Caco-2 (cell line): Measurements from ENCODE around the gene FBXL3. TPM values are rescaled to one million over a fixed set of nuclear protein-coding genes. Genes with fewer than 3 reads are reported as not detected.
A peak's percentile ranks its signal among the peaks of the same experiment; 100 is the strongest.
"Not testable (repeated sequence)": the region's sequence is repeated elsewhere in the genome, so short reads cannot be mapped to it uniquely, and the experiment has no call there.

Experiments
- BruUV-seq: library from RNA; stranded (reverse); fragments of 400-500 nt; replicated peaks from 2 replicates; lab custom pipeline; 2021; lab: Mats Ljungman, UMichigan
- CTCF ChIA-PET: fragments of 300-600 bp; sonication (Branson Sonifier 250); formaldehyde crosslinking; loops from one replicate; lab custom pipeline; 2022; ENCODE audit warnings: antibody characterized with exemption; lab: Charles Lee
- POLR2A ChIA-PET: fragments of 300-600 bp; sonication (Branson Sonifier 250); formaldehyde crosslinking; loops from one replicate; lab custom pipeline; 2022; ENCODE audit warnings: antibody characterized with exemption; lab: Charles Lee
- DNase-seq, 2 experiments: peaks; one replicate each; pipeline versions ENCODE4 v3.0.0 to v3.0.0-alpha.2; 2020 to 2022
- H3K27me3 ChIP-seq: replicated peaks from 2 replicates; pipeline ENCODE4 v1.6.0; 2011; ENCODE audit warnings: low read length; ENCODE audit not compliant: control insufficient read depth, insufficient read depth
- H3K36me3 ChIP-seq: 2 replicates; pipeline ENCODE4 v1.5.1; 2011; ENCODE audit warnings: low read length; ENCODE audit not compliant: control insufficient read depth, insufficient read depth
- H3K4me1 ChIP-seq: fragments of 250-450 bp; sonication (Bioruptor Pico); 2 replicates; pipeline ENCODE4 v1.5.1; 2020; ENCODE audit warnings: mild to moderate bottlenecking
- H3K4me3 ChIP-seq: 2 replicates; pipeline ENCODE4 v1.5.1; 2011; ENCODE audit warnings: low read depth, mild to moderate bottlenecking, control low read depth, low read length
- H3K9me3 ChIP-seq: fragments of 250-450 bp; sonication (Bioruptor Pico); 2 replicates; pipeline ENCODE4 v1.5.1; 2020; ENCODE audit warnings: mild to moderate bottlenecking, moderate library complexity
- H3K27ac Mint-ChIP-seq: one replicate; pipeline ENCODE4 v1.8.0; 2022; ENCODE audit warnings: mixed read lengths; ENCODE audit not compliant: unreplicated experiment
- H3K27me3 Mint-ChIP-seq: one replicate; pipeline ENCODE4 v1.8.0; 2022; ENCODE audit warnings: mixed read lengths; ENCODE audit not compliant: insufficient read depth, unreplicated experiment
- H3K36me3 Mint-ChIP-seq: one replicate; pipeline ENCODE4 v1.8.0; 2022; ENCODE audit warnings: mild to moderate bottlenecking, mixed read lengths; ENCODE audit not compliant: insufficient read depth, unreplicated experiment
- H3K4me1 Mint-ChIP-seq: one replicate; pipeline ENCODE4 v1.8.0; 2022; ENCODE audit warnings: low read depth, mixed read lengths; ENCODE audit not compliant: unreplicated experiment
- H3K4me3 Mint-ChIP-seq: one replicate; pipeline ENCODE4 v1.8.0; 2022; ENCODE audit warnings: mild to moderate bottlenecking, moderate library complexity, mixed read lengths; ENCODE audit not compliant: unreplicated experiment
- H3K9me3 Mint-ChIP-seq: one replicate; pipeline ENCODE4 v1.8.0; 2022; ENCODE audit warnings: mixed read lengths; ENCODE audit not compliant: unreplicated experiment
- CTCF ChIP-seq, 2 experiments: fragments of 200-600 bp in 1 of 2; IDR thresholded peaks; 1 replicate in 1 of 2; 2 replicates in 1 of 2; pipeline versions ENCODE4 v1.5.1 to v1.8.0; 2011 to 2022; ENCODE audit warnings: antibody characterized with exemption in 1 of 2, control low read depth in 1 of 2, inconsistent platforms in 1 of 2, low read depth in 1 of 2, low read length in 1 of 2, mild to moderate bottlenecking in 1 of 2, moderate library complexity in 1 of 2; ENCODE audit not compliant: insufficient read depth in 1 of 2, severe bottlenecking in 1 of 2, unreplicated experiment in 1 of 2
- intact Hi-C: fragments of 100-400 bp; cut with micrococcal nuclease; formaldehyde crosslinking; loops from one replicate; pipeline ENCODE4 v1.10.0; 2022; ENCODE audit not compliant: unreplicated experiment
- total RNA-seq: library from RNA; stranded (reverse); gene quantifications from 2 replicates; pipeline ENCODE4 v1.2.3, GENCODE V29; 2022

The FBXL3 gene
- total RNA-seq, 1 experiment from 2014 or later, result 31.8 TPM

GRCh38 chr13:76967031-76967430, 59.9 kb downstream of the FBXL3 start:
- no TSS peak for BruUV-seq
- intact Hi-C loops, result loop anchor here (1.0 kb wide), 1 partner anchor 13 kb away; no protein-coding TSS in a partner anchor
- H3K27ac Mint-ChIP-seq, result no peak overlapping the region
- peaks cover 43% of the 10 kb centered on the region for H3K4me1 ChIP-seq
- POLR2A ChIA-PET, result no interaction called here
- TF ChIP-seq CTCF (IDR thresholded peaks at IDR 0.05; ENCODE audit: insufficient read depth in 1 of 2, low read depth in 1 of 2, low read length in 1 of 2, severe bottlenecking in 1 of 2, unreplicated experiment in 1 of 2), result no peak
- H3K36me3 ChIP-seq, result no peaks in the 10 kb centered on the region
- H3K4me1 Mint-ChIP-seq, result peaks cover 21% of the 10 kb centered on the region
- H3K4me3 ChIP-seq, result no peak overlapping the region
- CTCF ChIA-PET, result no interaction called here
- no peaks in the 10 kb centered on the region; the same call in 1 of the 2 replicates for H3K9me3 ChIP-seq
- no peaks in the 10 kb centered on the region for H3K27me3 ChIP-seq
- H3K36me3 Mint-ChIP-seq, result no peaks in the 10 kb centered on the region
- peak overlapping the region; percentile 2 for H3K4me3 Mint-ChIP-seq
- no peaks in the 10 kb centered on the region for H3K9me3 Mint-ChIP-seq
- H3K27me3 Mint-ChIP-seq, result no peaks in the 10 kb centered on the region
- peak in 1 of 2 experiments; percentile 53 for DNase-seq

DNA sequence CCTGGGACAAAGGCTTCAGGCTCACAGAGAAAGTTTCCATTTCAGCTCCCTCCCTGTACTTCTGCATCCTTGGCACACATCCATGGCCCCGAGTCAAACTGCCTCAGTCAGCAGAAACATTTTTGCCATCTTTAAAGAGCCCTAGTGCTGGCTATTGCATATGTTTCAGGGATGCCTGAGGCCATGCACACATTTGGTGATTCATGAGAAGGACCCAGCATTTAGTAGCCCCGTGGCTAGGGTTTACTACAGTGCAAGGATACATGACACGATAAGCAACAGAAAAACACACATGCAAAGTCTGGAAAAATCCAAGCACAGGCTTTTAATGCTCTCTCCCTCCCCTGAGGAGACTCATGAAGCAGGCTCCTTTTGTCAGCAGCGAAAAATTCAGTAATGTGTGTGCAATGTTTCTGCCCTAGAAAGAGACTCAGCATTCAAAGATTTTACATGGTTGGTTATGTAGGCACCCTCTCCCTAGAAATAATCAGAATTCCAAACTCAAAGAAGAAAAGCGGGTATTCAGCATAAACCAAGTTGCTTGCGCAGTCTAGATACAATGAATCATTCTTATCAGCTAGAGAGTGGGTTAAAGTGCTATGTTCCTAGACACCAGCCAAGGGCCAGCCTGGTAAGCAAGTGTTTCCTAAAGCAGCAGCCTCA, 61.1 kb downstream of the FBXL3 start:
- Histone ChIP-seq H3K4me3 (no peak overlapping the region), H3K27me3 (no peaks in the 10 kb centered on the region), H3K9me3 (peaks cover 6% of the 10 kb centered on the region), H3K4me1 (peaks cover 43% of the 10 kb centered on the region), H3K36me3 (no peaks in the 10 kb centered on the region)
- Mint-ChIP-seq H3K4me3 (no peak overlapping the region), H3K27ac (no peak overlapping the region), H3K4me1 (peaks cover 21% of the 10 kb centered on the region), H3K27me3 (no peaks in the 10 kb centered on the region), H3K9me3 (peaks cover 5% of the 10 kb centered on the region), H3K36me3 (no peaks in the 10 kb centered on the region)
- BruUV-seq, result no TSS peak
- intact Hi-C loops, result no loop called here
- no peak for TF ChIP-seq CTCF (IDR thresholded peaks at IDR 0.05; ENCODE audit: insufficient read depth in 1 of 2, low read depth in 1 of 2, low read length in 1 of 2, severe bottlenecking in 1 of 2, unreplicated experiment in 1 of 2)
- POLR2A ChIA-PET, result no interaction called here
- DNase-seq, result no peak
- CTCF ChIA-PET, result no interaction called here

GRCh38 chr13:76959734-76960133, 67.2 kb downstream of the FBXL3 start:
- peaks cover 24% of the 10 kb centered on the region for H3K9me3 ChIP-seq
- DNase-seq, result not testable (repeated sequence)
- peaks cover 26% of the 10 kb centered on the region for H3K9me3 Mint-ChIP-seq

More at GRCh38 chr13:76959734-76960133, 67.2 kb downstream of the FBXL3 start:
- H3K36me3 ChIP-seq, H3K27me3 Mint-ChIP-seq, H3K4me1 Mint-ChIP-seq, H3K4me3 ChIP-seq, H3K4me3 Mint-ChIP-seq, H3K27ac Mint-ChIP-seq, H3K36me3 Mint-ChIP-seq, H3K4me1 ChIP-seq, CTCF ChIA-PET, H3K27me3 ChIP-seq, intact Hi-C loops, POLR2A ChIA-PET, BruUV-seq: not testable (repeated sequence)
